Measurements from ENCODE around the gene TBC1D12.

DNA sequence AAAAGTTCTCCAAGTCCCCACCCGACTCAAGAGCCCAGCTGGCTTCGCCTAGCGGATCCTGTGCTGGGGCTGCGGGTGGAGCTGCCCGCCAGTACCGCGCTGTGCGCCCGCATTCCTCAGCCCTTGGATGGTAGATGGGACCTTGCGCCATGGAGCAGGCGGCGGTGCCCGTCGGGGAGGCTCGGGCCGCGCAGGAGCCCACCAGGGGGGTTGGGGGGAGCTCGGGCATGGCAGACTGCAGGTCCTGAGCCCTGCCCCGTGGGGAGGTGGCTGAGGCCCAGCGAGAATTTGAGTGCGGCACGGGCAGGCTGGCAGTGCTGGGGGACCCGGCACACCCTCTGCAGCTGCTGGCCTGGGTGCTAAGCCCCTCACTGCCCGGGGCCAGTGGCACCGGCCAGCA lies 57.0 kb downstream of the TBC1D12 start:
- TF ChIP-seq CTCF (IDR thresholded peaks at IDR 0.05; ENCODE audit: low read depth, low read length, poor library complexity, severe bottlenecking) (no peak), EZH2phosphoT487 (IDR thresholded peaks at IDR 0.05; ENCODE audit: borderline replicate concordance, low read length) (no peak)
